IMR-90 (cell line): ENCODE measurements around the gene TP73. TPM values are rescaled to one million over a fixed set of nuclear protein-coding genes. Genes with fewer than 3 reads are reported as not detected.

Experiments
- ATAC-seq: fragments of 200-7000 bp; cut with Tn5 transposase; 2 replicates; pipeline ENCODE4 v1.9.1; 2020; ENCODE audit warnings: low read depth, mild to moderate bottlenecking, moderate library complexity
- BruUV-seq: library from RNA; stranded (reverse); fragments of 400-500 nt; replicated peaks from 2 replicates; lab custom pipeline; 2021; lab: Mats Ljungman, UMichigan
- CTCF ChIA-PET: fragments of 300-600 bp; formaldehyde crosslinking; extraction: SDS; loops from one replicate; lab custom pipeline; 2021; ENCODE audit warnings: antibody characterized with exemption; lab: Yijun Ruan, JAX
- POLR2A ChIA-PET: fragments of 300-600 bp; sonication (Branson Sonifier 250); formaldehyde crosslinking; loops from one replicate; lab custom pipeline; 2022; ENCODE audit warnings: antibody characterized with exemption; ENCODE audit not compliant: unreplicated experiment; lab: Charles Lee
- DNase-seq: peaks from one replicate; pipeline ENCODE4 v3.0.0; 2013
- H2AFZ ChIP-seq: replicated peaks from 2 replicates; pipeline ENCODE3; 2013; ENCODE audit warnings: low read length, mild to moderate bottlenecking; ENCODE audit not compliant: poor library complexity
- H2AK5ac ChIP-seq: 2 replicates; pipeline ENCODE4 v1.6.1; 2013; ENCODE audit warnings: low read depth, low read length, inconsistent platforms
- H2AK9ac ChIP-seq: replicated peaks from 2 replicates; pipeline ENCODE3; 2013; ENCODE audit warnings: mild to moderate bottlenecking, low read depth, low read length, moderate library complexity; ENCODE audit not compliant: poor library complexity
- H2BK120ac ChIP-seq: 2 replicates; pipeline ENCODE4 v1.6.1; 2013; ENCODE audit warnings: low read depth, low read length, inconsistent platforms
- H2BK15ac ChIP-seq: 3 replicates; pipeline ENCODE4 v1.6.1; 2013; ENCODE audit warnings: low read depth, low read length, inconsistent platforms
- H2BK20ac ChIP-seq: 2 replicates; pipeline ENCODE4 v1.6.1; 2013; ENCODE audit warnings: low read depth, mild to moderate bottlenecking, inconsistent platforms, low read length, moderate library complexity
- H2BK5ac ChIP-seq: 2 replicates; pipeline ENCODE4 v1.6.1; 2013; ENCODE audit warnings: mild to moderate bottlenecking, low read depth, low read length, inconsistent platforms; ENCODE audit not compliant: poor library complexity, severe bottlenecking
- H3K14ac ChIP-seq: replicated peaks from 2 replicates; pipeline ENCODE4 v1.6.1; 2013; ENCODE audit warnings: low read depth, low read length, inconsistent platforms
- H3K18ac ChIP-seq: 2 replicates; pipeline ENCODE4 v1.6.1; 2013; ENCODE audit warnings: low read depth, low read length, control low read depth
- H3K23ac ChIP-seq: 2 replicates; pipeline ENCODE4 v1.6.1; 2013; ENCODE audit warnings: low read depth, low read length, inconsistent platforms
- H3K27ac ChIP-seq: 2 replicates; pipeline ENCODE4 v1.5.1; 2013; ENCODE audit warnings: mild to moderate bottlenecking, control low read depth, low read length; ENCODE audit not compliant: insufficient read depth
- H3K27me3 ChIP-seq: 2 replicates; pipeline ENCODE4 v1.6.1; 2013; ENCODE audit warnings: low read length; ENCODE audit not compliant: control insufficient read depth, insufficient read depth
- H3K36me3 ChIP-seq: 2 replicates; pipeline ENCODE4 v1.6.1; 2013; ENCODE audit warnings: low read length, mixed read lengths; ENCODE audit not compliant: control insufficient read depth, insufficient read depth
- H3K4ac ChIP-seq: 2 replicates; pipeline ENCODE4 v1.6.1; 2013; ENCODE audit warnings: low read depth, low read length, inconsistent platforms
- H3K4me1 ChIP-seq: 2 replicates; pipeline ENCODE4 v1.6.1; 2013; ENCODE audit warnings: low read length, mixed read lengths; ENCODE audit not compliant: control insufficient read depth, insufficient read depth
- H3K4me2 ChIP-seq: 2 replicates; pipeline ENCODE4 v1.6.1; 2013; ENCODE audit warnings: low read depth, mild to moderate bottlenecking, control low read depth, low read length, moderate library complexity
- H3K4me3 ChIP-seq: 2 replicates; pipeline ENCODE4 v1.5.1; 2013; ENCODE audit warnings: low read depth, mild to moderate bottlenecking, control low read depth, low read length, moderate library complexity; ENCODE audit not compliant: insufficient read depth
- H3K56ac ChIP-seq: 2 replicates; pipeline ENCODE4 v1.6.1; 2013; ENCODE audit warnings: low read length, inconsistent platforms; ENCODE audit not compliant: insufficient read depth; ENCODE audit errors: extremely low read depth
- H3K79me1 ChIP-seq, 2 experiments: 2 replicates each; pipeline ENCODE4 v1.6.1; 2013; ENCODE audit warnings: low read length in 2 of 2, inconsistent platforms in 1 of 2, low read depth in 1 of 2
- H3K9ac ChIP-seq: 2 replicates; pipeline ENCODE4 v1.6.1; 2013; ENCODE audit warnings: low read depth, low read length, control low read depth
- H3K9me1 ChIP-seq: 2 replicates; pipeline ENCODE4 v1.6.1; 2013; ENCODE audit warnings: low read length, inconsistent platforms; ENCODE audit not compliant: insufficient read depth
- H3K9me3 ChIP-seq: 2 replicates; pipeline ENCODE4 v1.6.1; 2013; ENCODE audit warnings: low read length; ENCODE audit not compliant: control insufficient read depth, insufficient read depth
- H4K20me1 ChIP-seq: 2 replicates; pipeline ENCODE4 v1.6.1; 2013; ENCODE audit warnings: low read length, inconsistent platforms; ENCODE audit not compliant: insufficient read depth
- H4K5ac ChIP-seq: 2 replicates; pipeline ENCODE4 v1.6.1; 2013; ENCODE audit warnings: mild to moderate bottlenecking, low read depth, low read length, control low read depth
- H4K8ac ChIP-seq, 2 experiments: 2 replicates each; pipeline ENCODE4 v1.6.1; 2013; ENCODE audit warnings: low read depth in 2 of 2, low read length in 2 of 2, control low read depth in 1 of 2, inconsistent platforms in 1 of 2
- H4K91ac ChIP-seq: 2 replicates; pipeline ENCODE4 v1.6.1; 2013; ENCODE audit warnings: low read depth, low read length, inconsistent platforms; ENCODE audit not compliant: insufficient read depth
- CHD1 ChIP-seq: IDR thresholded peaks from 2 replicates; pipeline ENCODE4 v1.6.1; 2012; ENCODE audit warnings: low read depth, low read length, improper control_type of control experiment
- FOS ChIP-seq: fragments of 150-350 bp; IDR thresholded peaks from 2 replicates; pipeline ENCODE4 v1.6.1; 2016; ENCODE audit warnings: low read depth, low read length
- NFE2L2 ChIP-seq: fragments of 150-350 bp; IDR thresholded peaks from 2 replicates; pipeline ENCODE4 v1.6.1; 2016; ENCODE audit warnings: low read depth, mild to moderate bottlenecking, low read length
- POLR2A ChIP-seq: IDR thresholded peaks from 2 replicates; pipeline ENCODE4 v1.6.1; 2012; ENCODE audit warnings: mild to moderate bottlenecking, low read depth, low read length
- RAD21 ChIP-seq: IDR thresholded peaks from 2 replicates; pipeline ENCODE4 v1.6.1; 2012; ENCODE audit warnings: low read length, improper control_type of control experiment
- WGBS, 2 experiments: methylation state at CpG; one replicate each; pipeline versions ENCODE4 v1.1.5 to v1.1.7; 2013; ENCODE audit warnings: missing lambda C conversion rate in 2 of 2; ENCODE audit not compliant: insufficient read length in 1 of 2; ENCODE audit errors: extremely low coverage in 2 of 2; 5-methylcytosine and 5-hydroxymethylcytosine counted together
- dilution Hi-C: fragments of 300-500 bp; cut with HindIII; formaldehyde crosslinking; loops from one replicate; pipeline ENCODE4 v1.14.3; 2018; ENCODE audit warnings: low sequenced_read_pairs; ENCODE audit not compliant: unreplicated experiment
- in situ Hi-C: fragments of 300-500 bp; cut with MboI; formaldehyde crosslinking; loops from 3 replicates; pipeline ENCODE4 v1.14.3; 2019; ENCODE audit warnings: low sequenced_read_pairs, inconsistent platforms, mixed read lengths
- intact Hi-C: fragments of 100-400 bp; cut with micrococcal nuclease; formaldehyde crosslinking; loops from 2 replicates; pipeline ENCODE4 v1.10.0; 2022
- polyA plus RNA-seq, 3 experiments: library from polyadenylated mRNA; depleted of rRNA; stranded (reverse); fragments of >200 nt; gene quantifications; 2 replicates each; pipeline ENCODE4 v1.2.3, GENCODE V29; 2012; ENCODE audit warnings: low replicate concordance in 1 of 3
- total RNA-seq: library from RNA; depleted of rRNA; stranded (reverse); fragments of >200 nt; gene quantifications from 2 replicates; pipeline ENCODE4 v1.2.3, GENCODE V29; 2012
- TF ChIP-seq, protein P1 (sequence below): conservative IDR thresholded peaks from 2 replicates; pipeline ENCODE4 v1.5.1; 2012; ENCODE audit warnings: mild to moderate bottlenecking, low read depth, low read length, improper control_type of control experiment

Gene TP73
- total and polyA plus RNA-seq, 2 of the 4 experiments (the other 2 are of a cell fraction), result not detected

DNA sequence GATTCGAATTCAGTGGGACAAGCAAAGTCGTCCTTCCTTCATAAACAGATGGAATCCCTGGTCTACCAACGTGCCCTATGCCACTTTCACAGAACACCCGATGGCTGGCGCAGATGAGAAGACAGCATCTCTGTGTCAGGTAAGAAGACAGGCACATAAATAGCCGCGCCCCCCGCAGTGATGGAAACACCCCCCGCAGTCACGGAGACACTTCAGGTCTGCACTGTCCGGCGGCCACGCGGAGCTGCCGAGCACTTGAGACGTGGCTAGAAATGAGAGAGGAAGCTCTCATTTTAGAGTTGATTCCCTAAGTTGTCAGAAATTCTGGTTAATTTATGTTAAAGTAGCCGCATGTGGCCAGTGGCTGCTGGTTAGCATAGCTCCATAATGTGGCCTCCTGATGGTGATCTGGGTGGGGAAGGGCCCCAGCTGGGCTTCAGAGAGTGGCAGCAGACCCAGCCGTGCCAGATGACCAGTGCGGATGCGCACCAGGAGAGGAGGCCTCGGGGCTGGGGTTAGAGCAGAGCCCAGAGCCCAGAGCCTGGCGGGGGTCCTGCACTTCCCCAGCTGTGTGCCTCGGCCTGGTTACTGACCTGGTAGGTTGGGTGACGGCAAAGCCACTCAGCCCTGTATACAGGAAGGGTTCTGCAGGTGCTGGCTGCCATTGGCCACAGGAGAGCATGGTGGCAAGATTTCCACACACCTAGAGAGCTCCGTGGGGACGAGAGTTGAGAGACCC is 24.6 kb upstream of the TP73 start:
- no peak overlapping the region for H3K18ac ChIP-seq
- H2BK15ac ChIP-seq, result no peak overlapping the region
- H4K8ac ChIP-seq, result no peak overlapping the region
- H3K36me3 ChIP-seq, result peaks cover 43% of the 10 kb centered on the region
- no peak overlapping the region for H3K27ac ChIP-seq
- H2AK9ac ChIP-seq, result no peak overlapping the region
- in situ Hi-C loops (no loop called here), intact Hi-C loops (no loop called here), dilution Hi-C loops (no loop called here)
- H2AFZ ChIP-seq, result no peak overlapping the region
- no peaks in the 10 kb centered on the region for H3K9me3 ChIP-seq
- DNase-seq, result no peak
- H3K14ac ChIP-seq, result no peak overlapping the region
- no peak overlapping the region for H2BK20ac ChIP-seq
- H3K9me1 ChIP-seq, result no peaks in the 10 kb centered on the region; the same call in 1 of the 2 replicates
- H4K5ac ChIP-seq, result no peak overlapping the region
- ATAC-seq, result no peak
- H2AK5ac ChIP-seq, result no peak overlapping the region
- H2BK120ac ChIP-seq, result no peak overlapping the region
- TF ChIP-seq, protein P1, sequence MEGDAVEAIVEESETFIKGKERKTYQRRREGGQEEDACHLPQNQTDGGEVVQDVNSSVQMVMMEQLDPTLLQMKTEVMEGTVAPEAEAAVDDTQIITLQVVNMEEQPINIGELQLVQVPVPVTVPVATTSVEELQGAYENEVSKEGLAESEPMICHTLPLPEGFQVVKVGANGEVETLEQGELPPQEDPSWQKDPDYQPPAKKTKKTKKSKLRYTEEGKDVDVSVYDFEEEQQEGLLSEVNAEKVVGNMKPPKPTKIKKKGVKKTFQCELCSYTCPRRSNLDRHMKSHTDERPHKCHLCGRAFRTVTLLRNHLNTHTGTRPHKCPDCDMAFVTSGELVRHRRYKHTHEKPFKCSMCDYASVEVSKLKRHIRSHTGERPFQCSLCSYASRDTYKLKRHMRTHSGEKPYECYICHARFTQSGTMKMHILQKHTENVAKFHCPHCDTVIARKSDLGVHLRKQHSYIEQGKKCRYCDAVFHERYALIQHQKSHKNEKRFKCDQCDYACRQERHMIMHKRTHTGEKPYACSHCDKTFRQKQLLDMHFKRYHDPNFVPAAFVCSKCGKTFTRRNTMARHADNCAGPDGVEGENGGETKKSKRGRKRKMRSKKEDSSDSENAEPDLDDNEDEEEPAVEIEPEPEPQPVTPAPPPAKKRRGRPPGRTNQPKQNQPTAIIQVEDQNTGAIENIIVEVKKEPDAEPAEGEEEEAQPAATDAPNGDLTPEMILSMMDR, result no peak
- TF ChIP-seq FOS (no peak), POLR2A (no peak), RAD21 (no peak), CHD1 (no peak), NFE2L2 (no peak)
- H3K79me1 ChIP-seq, result peaks cover 12 to 23% of the 10 kb centered on the region in 2 experiments; a peak in 3 of 4 replicates
- no peaks in the 10 kb centered on the region; the same call in none of the 2 replicates for H4K20me1 ChIP-seq
- H3K56ac ChIP-seq, result no peak overlapping the region
- CTCF ChIA-PET, result no interaction called here
- H3K23ac ChIP-seq, result no peak overlapping the region
- POLR2A ChIA-PET, result no interaction called here
- H4K91ac ChIP-seq, result no peak overlapping the region
- no peak overlapping the region for H3K4me2 ChIP-seq
- H3K9ac ChIP-seq, result no peak overlapping the region
- no peak overlapping the region for H3K4me3 ChIP-seq
- H3K27me3 ChIP-seq, result no peaks in the 10 kb centered on the region
- WGBS, 2 experiments, result 98% methylated on average over 5 of the region's 26 CpGs; no CpG with 5 or more reads in 1 of the 2 experiments
- BruUV-seq, result no TSS peak
- peaks cover 7% of the 10 kb centered on the region for H3K4me1 ChIP-seq
- H2BK5ac ChIP-seq, result no peak overlapping the region
- H3K4ac ChIP-seq, result no peak overlapping the region
